Fibroblast of lung (primary cell): ENCODE measurements around the gene GNAO1.

Experiments
- CTCF ChIP-seq, 2 donors: IDR thresholded peaks in 1 of 2; conservative IDR thresholded peaks in 1 of 2; 1 replicate in 1 of 2; 2 replicates in 1 of 2; pipeline ENCODE4 v1.5.1; 2011 to 2012; ENCODE audit warnings: low read length in 2 of 2, control low read depth in 1 of 2, inconsistent platforms in 1 of 2, low read depth in 1 of 2, mild to moderate bottlenecking in 1 of 2
- EZH2 ChIP-seq: IDR thresholded peaks from 2 replicates; pipeline ENCODE4 v1.5.1; 2012; ENCODE audit warnings: low read length, control low read depth, mild to moderate bottlenecking; ENCODE audit errors: missing control alignments

GRCh38 chr16:56345406-56346050, 154.2 kb downstream of the GNAO1 start:
- TF ChIP-seq CTCF (conservative IDR thresholded peaks at IDR 0.05 in 1 of 2, IDR thresholded peaks at IDR 0.05 in 1 of 2; ENCODE audit: low read depth in 1 of 2, low read length in 2 of 2) (no peak), EZH2 (no peak)
